HepG2 (cell line): ENCODE results near the gene CPE. TPM values are rescaled to one million over a fixed set of nuclear protein-coding genes. Genes with fewer than 3 reads are reported as not detected.
A peak's percentile ranks its signal among the peaks of the same experiment; 100 is the strongest.

Experiments used
- ATAC-seq: fragments of 200-7000 bp; cut with Tn5 transposase; 3 replicates; pipeline ENCODE4 v1.9.1; 2020; ENCODE audit warnings: mild to moderate bottlenecking, moderate library complexity
- BruUV-seq: library from RNA; stranded (reverse); fragments of 400-500 nt; replicated peaks from 2 replicates; lab custom pipeline; 2021; lab: Mats Ljungman, UMichigan
- CTCF ChIA-PET: fragments of 300-600 bp; formaldehyde crosslinking; extraction: SDS; loops from one replicate; lab custom pipeline; 2021; ENCODE audit warnings: low total read pairs, inconsistent platforms, low intra/inter-chr PET ratio; lab: Yijun Ruan, JAX
- POLR2A ChIA-PET: fragments of 350-600 bp; sonication (Branson Sonifier 250); formaldehyde crosslinking; loops from one replicate; lab custom pipeline; 2020; ENCODE audit warnings: antibody characterized with exemption, inconsistent platforms; lab: Yijun Ruan, JAX
- DNase-seq: peaks from one replicate; pipeline ENCODE4 v3.0.0-alpha.2; 2015; ENCODE audit warnings: low spot score
- FAIRE-seq: peaks from 3 replicates; lab custom pipeline; 2011; peaks lifted over from hg19 to GRCh38; lab: Jason Lieb, UNC
- H2AFZ ChIP-seq: one replicate; pipeline ENCODE4 v1.6.1; 2011; ENCODE audit warnings: low read length, inconsistent platforms
- H3K27ac ChIP-seq: fragments of 300-600 bp; 3 replicates; pipeline ENCODE4 v1.8.0; 2011; ENCODE audit warnings: mixed run types, mild to moderate bottlenecking, mixed read lengths, low read length, inconsistent platforms; ENCODE audit not compliant: insufficient read depth; ENCODE audit errors: extremely low read length
- H3K27me3 ChIP-seq, 2 experiments: fragments of 200-600 bp in 1 of 2; 2 replicates in 1 of 2; 3 replicates in 1 of 2; pipeline versions ENCODE4 v1.6.0 to v1.8.0; 2011; ENCODE audit warnings: low read length in 2 of 2, mild to moderate bottlenecking in 2 of 2, moderate library complexity in 2 of 2, inconsistent platforms in 1 of 2; ENCODE audit not compliant: insufficient read depth in 2 of 2, control insufficient read depth in 1 of 2
- H3K36me3 ChIP-seq, 2 experiments: fragments of 200-600 bp in 1 of 2; replicated peaks in 1 of 2; 2 replicates in 1 of 2; 3 replicates in 1 of 2; pipeline versions ENCODE4 v1.5.1 to v1.8.0; 2011; ENCODE audit warnings: low read length in 2 of 2, inconsistent platforms in 1 of 2; ENCODE audit not compliant: insufficient read depth in 2 of 2, control insufficient read depth in 1 of 2
- H3K4me1 ChIP-seq: 2 replicates; pipeline ENCODE4 v1.5.1; 2012; ENCODE audit warnings: low read length, inconsistent platforms; ENCODE audit not compliant: insufficient read depth
- H3K4me2 ChIP-seq: 2 replicates; pipeline ENCODE4 v1.6.0; 2011; ENCODE audit warnings: low read depth, low read length, inconsistent platforms
- H3K4me3 ChIP-seq, 3 experiments: fragments of 200-600 bp in 1 of 3; sonication (generic), shearing (Covaris generic) in 1 of 3; replicated peaks in 1 of 3; 2 replicates each; pipeline ENCODE4 v1.5.1; 2011 to 2016; ENCODE audit warnings: low read length in 3 of 3, inconsistent platforms in 2 of 3, low read depth in 2 of 3, mild to moderate bottlenecking in 2 of 3, control low read depth in 1 of 3, mixed read lengths in 1 of 3; ENCODE audit not compliant: insufficient read depth in 1 of 3
- H3K79me2 ChIP-seq: one replicate; pipeline ENCODE4 v1.6.1; 2011; ENCODE audit warnings: low read length, inconsistent platforms; ENCODE audit not compliant: insufficient read depth
- H3K9ac ChIP-seq: 2 replicates; pipeline ENCODE4 v1.6.0; 2011; ENCODE audit warnings: mild to moderate bottlenecking, low read depth, low read length, inconsistent platforms; ENCODE audit not compliant: insufficient read depth
- H3K9me3 ChIP-seq: 2 replicates; pipeline ENCODE4 v1.5.1; 2012; ENCODE audit warnings: mild to moderate bottlenecking, low read length
- H4K20me1 ChIP-seq: 2 replicates; pipeline ENCODE4 v1.6.0; 2011; ENCODE audit warnings: inconsistent platforms, mild to moderate bottlenecking, low read length, moderate library complexity; ENCODE audit not compliant: insufficient read depth
- BHLHE40 ChIP-seq: IDR thresholded peaks from 2 replicates; pipeline ENCODE4 v1.6.1; 2011; ENCODE audit warnings: low read length, improper control_type of control experiment
- CEBPG ChIP-seq: IDR thresholded peaks from 2 replicates; pipeline ENCODE4 v1.6.1; 2016
- CREB1 ChIP-seq, 2 experiments: fragments of 450-650 bp in 1 of 2; IDR thresholded peaks; 2 replicates each; pipeline ENCODE4 v1.6.1; 2016 to 2017; ENCODE audit warnings: control low read depth in 1 of 2, mild to moderate bottlenecking in 1 of 2, missing compliant biosample characterization in 1 of 2, missing genetic modification characterization in 1 of 2
- HNRNPUL1 ChIP-seq: fragments of 200-400 bp; formaldehyde crosslinking; IDR thresholded peaks from 2 replicates; pipeline ENCODE4 v1.6.1; 2017; ENCODE audit warnings: low read depth, mild to moderate bottlenecking, low read length, moderate library complexity
- NFIB ChIP-seq: sonication (generic); formaldehyde crosslinking; IDR thresholded peaks from 2 replicates; pipeline ENCODE4 v1.9.0; 2021; ENCODE audit warnings: missing genetic modification reagents, mild to moderate bottlenecking, borderline replicate concordance
- PAX8 ChIP-seq: sonication (generic); formaldehyde crosslinking; IDR thresholded peaks from 2 replicates; pipeline ENCODE4 v1.8.0; 2022; ENCODE audit warnings: mild to moderate bottlenecking, missing genetic modification reagents, borderline replicate concordance
- RELA ChIP-seq: sonication (generic); formaldehyde crosslinking; IDR thresholded peaks from 2 replicates; pipeline ENCODE4 v1.4.0; 2020; ENCODE audit warnings: missing genetic modification reagents
- SOX6 ChIP-seq, 2 experiments: fragments of 450-650 bp in 1 of 2; sonication (generic) in 1 of 2; formaldehyde crosslinking in 1 of 2; IDR thresholded peaks; 2 replicates each; pipeline versions ENCODE4 v1.4.0 to v1.6.1; 2017 to 2020; ENCODE audit warnings: antibody characterized with exemption in 1 of 2, mild to moderate bottlenecking in 1 of 2, missing genetic modification reagents in 1 of 2
- ZNF17 ChIP-seq: sonication (generic); formaldehyde crosslinking; IDR thresholded peaks from 2 replicates; pipeline ENCODE4 v1.5.0; 2020; ENCODE audit warnings: mild to moderate bottlenecking, missing genetic modification reagents
- ZNF549 ChIP-seq: sonication (generic); formaldehyde crosslinking; IDR thresholded peaks from 2 replicates; pipeline ENCODE4 v1.5.0; 2020; ENCODE audit warnings: missing genetic modification reagents
- ZNF564 ChIP-seq: sonication (generic); formaldehyde crosslinking; IDR thresholded peaks from 2 replicates; pipeline ENCODE4 v1.8.1; 2023; ENCODE audit warnings: mild to moderate bottlenecking, missing genetic modification reagents
- WGBS: methylation state at CpG from one replicate; pipeline ENCODE4 v1.1.6; 2017; ENCODE audit warnings: low lambda C conversion rate; 5-methylcytosine and 5-hydroxymethylcytosine counted together
- in situ Hi-C: cut with HindIII; loops from 2 replicates; pipeline ENCODE4 v1.10.0; 2017; ENCODE audit warnings: low pct_unique_long_range_greater_than_20kb; ENCODE audit not compliant: extremely low pct_ligation_motif_present
- intact Hi-C: fragments of 100-400 bp; cut with micrococcal nuclease; formaldehyde crosslinking; loops from one replicate; pipeline ENCODE4 v1.10.0; 2022; ENCODE audit not compliant: unreplicated experiment
- polyA plus RNA-seq, 8 experiments: library from polyadenylated mRNA; depleted of rRNA in 3 of 8; stranded (reverse) in 7 of 8; unstranded in 1 of 8; fragments of >200 nt; fragmentation: Illumina TruSeq in 4 of 8; extraction: Trizol in 4 of 8; gene quantifications; 2 replicates each; pipeline versions ENCODE4 v1.2.1 to v1.2.3, GENCODE V29; 2011 to 2016; ENCODE audit warnings: low read depth in 4 of 8, missing spikeins in 1 of 8, mixed read lengths in 1 of 8; ENCODE audit not compliant: insufficient read depth in 1 of 8
- total RNA-seq, 5 experiments: library from RNA; depleted of rRNA; stranded (reverse); fragments of >200 nt; fragmentation: Illumina TruSeq; extraction: Trizol; gene quantifications; 2 replicates each; pipeline ENCODE4 v1.2.3, GENCODE V29; 2016; ENCODE audit warnings: low read depth in 1 of 5
- TF ChIP-seq, protein P1 (sequence below): IDR thresholded peaks from 2 replicates; pipeline ENCODE4 v1.6.1; 2016; ENCODE audit warnings: missing compliant biosample characterization, missing genetic modification reagents, borderline replicate concordance
- TF ChIP-seq, protein P2 (sequence below): sonication (generic); formaldehyde crosslinking; IDR thresholded peaks from 2 replicates; pipeline ENCODE4 v1.4.0; 2020; ENCODE audit warnings: missing genetic modification reagents
- TF ChIP-seq, protein P3 (sequence below): sonication (generic); formaldehyde crosslinking; conservative IDR thresholded peaks from 2 replicates; pipeline ENCODE4 v1.4.0; 2020; ENCODE audit warnings: mild to moderate bottlenecking, missing genetic modification reagents, moderate library complexity
- TF ChIP-seq, protein P4 (sequence below): sonication (generic); formaldehyde crosslinking; IDR thresholded peaks from 2 replicates; pipeline ENCODE4 v1.5.1; 2020; ENCODE audit warnings: mild to moderate bottlenecking, moderate library complexity, missing genetic modification reagents

CPE gene
- total and polyA plus RNA-seq, 2 of the 13 experiments (the other 11 are each of a cell fraction or from before 2014, with no cell fraction given), result 268 to 852 TPM

DNA sequence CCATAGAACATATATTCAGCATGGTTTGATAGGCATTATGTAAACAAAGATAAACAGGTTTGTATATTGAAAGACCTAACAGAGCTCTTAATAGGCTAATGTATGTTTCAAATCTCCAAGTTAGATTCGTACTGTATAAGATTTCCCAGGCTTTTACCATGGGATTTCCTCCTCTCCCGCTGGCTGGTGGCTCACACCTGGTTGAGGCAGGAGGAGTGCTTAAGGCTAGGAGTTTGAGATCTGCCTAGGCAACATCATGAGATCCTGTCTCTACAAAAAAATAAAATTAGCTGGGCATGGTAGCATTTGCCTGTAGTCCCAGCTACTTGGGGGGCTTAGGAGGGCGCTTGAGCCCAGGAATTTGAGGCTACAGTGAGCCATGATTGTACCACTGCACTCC is 5.4 kb downstream of the CPE start:
- no TSS peak for BruUV-seq
- H3K4me2 ChIP-seq, result 0 out of 2 replicates have a peak overlapping the region, but pooled peaks have one; percentile 7

More for the DNA sequence above, 5.4 kb downstream of the CPE start:
- ChIA-PET CTCF (no interaction called here), POLR2A (no interaction called here)
- no peaks in the 10 kb centered on the region for H3K9me3 ChIP-seq
- H3K27ac ChIP-seq, result no peak overlapping the region
- intact Hi-C loops, result no loop called here
- no peaks in the 10 kb centered on the region; a peak in 1 of 5 replicates for H3K27me3 ChIP-seq
- H4K20me1 ChIP-seq, result peaks cover 3% of the 10 kb centered on the region; the same call in 1 of the 2 replicates
- H3K4me3 ChIP-seq, result no peak overlapping the region
- H3K4me1 ChIP-seq, result peaks cover 53% of the 10 kb centered on the region
- TF ChIP-seq, protein P1, sequence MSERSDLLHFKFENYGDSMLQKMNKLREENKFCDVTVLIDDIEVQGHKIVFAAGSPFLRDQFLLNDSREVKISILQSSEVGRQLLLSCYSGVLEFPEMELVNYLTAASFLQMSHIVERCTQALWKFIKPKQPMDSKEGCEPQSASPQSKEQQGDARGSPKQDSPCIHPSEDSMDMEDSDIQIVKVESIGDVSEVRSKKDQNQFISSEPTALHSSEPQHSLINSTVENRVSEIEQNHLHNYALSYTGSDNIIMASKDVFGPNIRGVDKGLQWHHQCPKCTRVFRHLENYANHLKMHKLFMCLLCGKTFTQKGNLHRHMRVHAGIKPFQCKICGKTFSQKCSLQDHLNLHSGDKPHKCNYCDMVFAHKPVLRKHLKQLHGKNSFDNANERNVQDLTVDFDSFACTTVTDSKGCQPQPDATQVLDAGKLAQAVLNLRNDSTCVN (CRISPR knock-in tag), result no peak
- TF ChIP-seq CREB1 (IDR thresholded peaks at IDR 0.05), result no peak
- no peak for TF ChIP-seq CREB1 (CRISPR knock-in tag; IDR thresholded peaks at IDR 0.05)
- no peak for TF ChIP-seq ZNF564 (CRISPR knock-in tag)
- TF ChIP-seq, protein P2, sequence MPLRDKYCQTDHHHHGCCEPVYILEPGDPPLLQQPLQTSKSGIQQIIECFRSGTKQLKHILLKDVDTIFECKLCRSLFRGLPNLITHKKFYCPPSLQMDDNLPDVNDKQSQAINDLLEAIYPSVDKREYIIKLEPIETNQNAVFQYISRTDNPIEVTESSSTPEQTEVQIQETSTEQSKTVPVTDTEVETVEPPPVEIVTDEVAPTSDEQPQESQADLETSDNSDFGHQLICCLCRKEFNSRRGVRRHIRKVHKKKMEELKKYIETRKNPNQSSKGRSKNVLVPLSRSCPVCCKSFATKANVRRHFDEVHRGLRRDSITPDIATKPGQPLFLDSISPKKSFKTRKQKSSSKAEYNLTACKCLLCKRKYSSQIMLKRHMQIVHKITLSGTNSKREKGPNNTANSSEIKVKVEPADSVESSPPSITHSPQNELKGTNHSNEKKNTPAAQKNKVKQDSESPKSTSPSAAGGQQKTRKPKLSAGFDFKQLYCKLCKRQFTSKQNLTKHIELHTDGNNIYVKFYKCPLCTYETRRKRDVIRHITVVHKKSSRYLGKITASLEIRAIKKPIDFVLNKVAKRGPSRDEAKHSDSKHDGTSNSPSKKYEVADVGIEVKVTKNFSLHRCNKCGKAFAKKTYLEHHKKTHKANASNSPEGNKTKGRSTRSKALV (CRISPR knock-in tag), result no peak
- no peak for TF ChIP-seq ZNF17 (CRISPR knock-in tag)
- no peak for TF ChIP-seq PAX8
- no peak for TF ChIP-seq CEBPG
- TF ChIP-seq, protein P3, sequence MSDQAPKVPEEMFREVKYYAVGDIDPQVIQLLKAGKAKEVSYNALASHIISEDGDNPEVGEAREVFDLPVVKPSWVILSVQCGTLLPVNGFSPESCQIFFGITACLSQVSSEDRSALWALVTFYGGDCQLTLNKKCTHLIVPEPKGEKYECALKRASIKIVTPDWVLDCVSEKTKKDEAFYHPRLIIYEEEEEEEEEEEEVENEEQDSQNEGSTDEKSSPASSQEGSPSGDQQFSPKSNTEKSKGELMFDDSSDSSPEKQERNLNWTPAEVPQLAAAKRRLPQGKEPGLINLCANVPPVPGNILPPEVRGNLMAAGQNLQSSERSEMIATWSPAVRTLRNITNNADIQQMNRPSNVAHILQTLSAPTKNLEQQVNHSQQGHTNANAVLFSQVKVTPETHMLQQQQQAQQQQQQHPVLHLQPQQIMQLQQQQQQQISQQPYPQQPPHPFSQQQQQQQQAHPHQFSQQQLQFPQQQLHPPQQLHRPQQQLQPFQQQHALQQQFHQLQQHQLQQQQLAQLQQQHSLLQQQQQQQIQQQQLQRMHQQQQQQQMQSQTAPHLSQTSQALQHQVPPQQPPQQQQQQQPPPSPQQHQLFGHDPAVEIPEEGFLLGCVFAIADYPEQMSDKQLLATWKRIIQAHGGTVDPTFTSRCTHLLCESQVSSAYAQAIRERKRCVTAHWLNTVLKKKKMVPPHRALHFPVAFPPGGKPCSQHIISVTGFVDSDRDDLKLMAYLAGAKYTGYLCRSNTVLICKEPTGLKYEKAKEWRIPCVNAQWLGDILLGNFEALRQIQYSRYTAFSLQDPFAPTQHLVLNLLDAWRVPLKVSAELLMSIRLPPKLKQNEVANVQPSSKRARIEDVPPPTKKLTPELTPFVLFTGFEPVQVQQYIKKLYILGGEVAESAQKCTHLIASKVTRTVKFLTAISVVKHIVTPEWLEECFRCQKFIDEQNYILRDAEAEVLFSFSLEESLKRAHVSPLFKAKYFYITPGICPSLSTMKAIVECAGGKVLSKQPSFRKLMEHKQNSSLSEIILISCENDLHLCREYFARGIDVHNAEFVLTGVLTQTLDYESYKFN (CRISPR knock-in tag), result no peak
- no peak for TF ChIP-seq BHLHE40
- TF ChIP-seq ZNF549 (CRISPR knock-in tag), result no peak
- no peak for TF ChIP-seq SOX6 (IDR thresholded peaks at IDR 0.05)
- no peak for TF ChIP-seq SOX6 (CRISPR knock-in tag; IDR thresholded peaks at IDR 0.05)
- TF ChIP-seq HNRNPUL1, result no peak
- no peak for TF ChIP-seq RELA (CRISPR knock-in tag)
- TF ChIP-seq NFIB, result no peak
- TF ChIP-seq, protein P4, sequence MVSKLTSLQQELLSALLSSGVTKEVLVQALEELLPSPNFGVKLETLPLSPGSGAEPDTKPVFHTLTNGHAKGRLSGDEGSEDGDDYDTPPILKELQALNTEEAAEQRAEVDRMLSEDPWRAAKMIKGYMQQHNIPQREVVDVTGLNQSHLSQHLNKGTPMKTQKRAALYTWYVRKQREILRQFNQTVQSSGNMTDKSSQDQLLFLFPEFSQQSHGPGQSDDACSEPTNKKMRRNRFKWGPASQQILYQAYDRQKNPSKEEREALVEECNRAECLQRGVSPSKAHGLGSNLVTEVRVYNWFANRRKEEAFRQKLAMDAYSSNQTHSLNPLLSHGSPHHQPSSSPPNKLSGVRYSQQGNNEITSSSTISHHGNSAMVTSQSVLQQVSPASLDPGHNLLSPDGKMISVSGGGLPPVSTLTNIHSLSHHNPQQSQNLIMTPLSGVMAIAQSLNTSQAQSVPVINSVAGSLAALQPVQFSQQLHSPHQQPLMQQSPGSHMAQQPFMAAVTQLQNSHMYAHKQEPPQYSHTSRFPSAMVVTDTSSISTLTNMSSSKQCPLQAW, result no peak
- H3K9ac ChIP-seq, result no peak overlapping the region
- WGBS, result 96% methylated on average over 3 of the region's 3 CpGs
- H3K36me3 ChIP-seq, result no peaks in the 10 kb centered on the region; a peak in 2 of 5 replicates
- FAIRE-seq (no peak), ATAC-seq (no peak), DNase-seq (no peak)
- in situ Hi-C loops, result no loop called here
- H3K79me2 ChIP-seq, result peaks cover 93% of the 10 kb centered on the region
- H2AFZ ChIP-seq, result no peak overlapping the region
